GM19395 (cell line): ENCODE results near the gene NUP205.

ENCODE experiments used
- ATAC-seq: cut with Tn5 transposase; IDR thresholded peaks from one replicate; pipeline ENCODE4 v1.9.1; 2021; ENCODE audit warnings: mild to moderate bottlenecking, moderate library complexity; ENCODE audit not compliant: unreplicated experiment

NUP205 gene

DNA sequence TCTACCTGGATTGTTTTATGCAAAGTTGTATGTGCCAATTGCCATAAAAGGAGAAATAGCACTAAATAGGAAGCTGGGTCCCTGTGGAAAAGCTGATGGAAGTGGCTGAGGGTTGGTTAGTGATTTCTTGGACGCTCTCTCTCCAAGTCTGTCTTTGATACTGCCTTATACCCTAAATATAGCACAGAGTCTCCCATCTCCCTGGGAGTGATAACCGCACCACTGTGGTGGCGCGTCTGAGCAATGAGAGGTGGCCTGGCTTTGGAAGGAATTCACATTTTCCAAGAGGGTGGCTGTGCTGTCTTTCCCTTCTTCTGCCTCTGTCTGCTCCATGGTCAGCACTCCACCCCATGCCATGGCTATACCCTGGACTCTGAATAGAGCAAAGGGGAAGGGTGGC, 135.8 kb downstream of the NUP205 start:
- no peak for ATAC-seq

DNA sequence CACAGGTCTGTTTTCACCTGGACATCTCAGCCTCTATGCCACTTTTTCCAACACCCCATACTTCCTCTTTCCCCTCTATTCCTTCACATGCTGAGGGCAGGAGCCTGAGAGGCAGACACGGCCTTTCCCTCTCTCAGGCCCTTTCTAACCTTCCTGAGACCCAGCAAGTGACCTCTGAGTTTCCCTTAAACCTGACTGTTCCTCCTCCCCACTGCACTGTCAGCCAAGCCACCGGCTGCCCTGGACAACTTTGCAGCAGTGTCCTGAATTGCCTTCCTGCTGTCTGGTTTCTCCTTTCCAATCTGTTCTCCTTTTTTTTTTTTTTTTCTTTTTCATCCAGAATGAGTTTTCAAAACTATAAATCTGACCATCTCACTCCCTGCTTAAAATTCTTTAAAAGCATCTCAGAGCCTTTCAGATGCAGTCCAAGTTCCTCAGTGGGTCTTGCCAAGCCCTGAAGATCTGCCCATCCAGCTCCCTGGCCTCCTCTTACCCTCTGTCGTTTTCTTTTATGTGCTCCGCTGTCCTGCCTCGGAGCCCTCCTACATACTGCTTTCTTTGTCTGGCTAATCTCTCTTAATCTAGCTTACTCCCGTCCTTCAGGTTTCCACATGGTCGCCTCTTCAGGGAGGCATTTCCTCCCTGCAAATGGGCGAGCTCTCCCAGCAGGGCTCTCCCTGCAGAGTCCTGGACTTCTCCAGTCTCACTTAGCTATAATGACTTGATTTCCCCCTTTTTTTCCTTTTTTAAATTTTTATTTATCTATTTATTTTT, 139.7 kb downstream of the NUP205 start:
- no peak for ATAC-seq
